ENCODE results near the gene FALEC. TPM values are rescaled to one million over a fixed set of nuclear protein-coding genes. Genes with fewer than 3 reads are reported as not detected.

Gene FALEC
- total RNA-seq, 1 donor from 2014 or later = 0.43 TPM

- H3K4me3 ChIP-seq (ENCODE audit: insufficient read depth, low read depth, low read length) = no peak overlapping the region
- H3K27me3 Mint-ChIP-seq (ENCODE audit: low read depth, unreplicated experiment) = no peaks in the 10 kb centered on the region
- no peak overlapping the region for H2AFZ ChIP-seq (ENCODE audit: low read depth, low read length)
- peaks cover 14% of the 10 kb centered on the region for H3K4me1 Mint-ChIP-seq (ENCODE audit: low read depth, unreplicated experiment)
- no peak for TF ChIP-seq EZH2 (IDR thresholded peaks at IDR 0.05; ENCODE audit: insufficient read depth, low read length)
- TF ChIP-seq, protein P1, sequence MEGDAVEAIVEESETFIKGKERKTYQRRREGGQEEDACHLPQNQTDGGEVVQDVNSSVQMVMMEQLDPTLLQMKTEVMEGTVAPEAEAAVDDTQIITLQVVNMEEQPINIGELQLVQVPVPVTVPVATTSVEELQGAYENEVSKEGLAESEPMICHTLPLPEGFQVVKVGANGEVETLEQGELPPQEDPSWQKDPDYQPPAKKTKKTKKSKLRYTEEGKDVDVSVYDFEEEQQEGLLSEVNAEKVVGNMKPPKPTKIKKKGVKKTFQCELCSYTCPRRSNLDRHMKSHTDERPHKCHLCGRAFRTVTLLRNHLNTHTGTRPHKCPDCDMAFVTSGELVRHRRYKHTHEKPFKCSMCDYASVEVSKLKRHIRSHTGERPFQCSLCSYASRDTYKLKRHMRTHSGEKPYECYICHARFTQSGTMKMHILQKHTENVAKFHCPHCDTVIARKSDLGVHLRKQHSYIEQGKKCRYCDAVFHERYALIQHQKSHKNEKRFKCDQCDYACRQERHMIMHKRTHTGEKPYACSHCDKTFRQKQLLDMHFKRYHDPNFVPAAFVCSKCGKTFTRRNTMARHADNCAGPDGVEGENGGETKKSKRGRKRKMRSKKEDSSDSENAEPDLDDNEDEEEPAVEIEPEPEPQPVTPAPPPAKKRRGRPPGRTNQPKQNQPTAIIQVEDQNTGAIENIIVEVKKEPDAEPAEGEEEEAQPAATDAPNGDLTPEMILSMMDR (IDR thresholded peaks at IDR 0.05; ENCODE audit: insufficient read depth, low read depth, low read length) = no peak
- no peak overlapping the region for H3K9ac ChIP-seq (ENCODE audit: low read length)
- H3K79me2 ChIP-seq (ENCODE audit: insufficient read depth, low read length) = no peaks in the 10 kb centered on the region
- DNase-seq (ENCODE audit: low read depth) (no peak), FAIRE-seq (no peak)
- no peaks in the 10 kb centered on the region for H3K36me3 Mint-ChIP-seq (ENCODE audit: low read depth, unreplicated experiment)
- H3K4me3 Mint-ChIP-seq (ENCODE audit: unreplicated experiment) = no peak overlapping the region
- peaks cover 14% of the 10 kb centered on the region for H3K4me1 ChIP-seq (ENCODE audit: insufficient read depth, low read length)
- no peaks in the 10 kb centered on the region for H3K9me3 ChIP-seq (ENCODE audit: insufficient read depth, low read depth, low read length)
- H3K36me3 ChIP-seq (ENCODE audit: insufficient read depth, low read length) = no peaks in the 10 kb centered on the region
- no peak overlapping the region for H3K27ac Mint-ChIP-seq (ENCODE audit: unreplicated experiment)
- no peaks in the 10 kb centered on the region for H3K9me3 Mint-ChIP-seq (ENCODE audit: unreplicated experiment)
- peak overlapping the region; percentile 67 for H3K4me2 ChIP-seq (ENCODE audit: low read length)
- H4K20me1 ChIP-seq (ENCODE audit: insufficient read depth, low read length) = peaks cover 6% of the 10 kb centered on the region
- H3K27me3 ChIP-seq (ENCODE audit: insufficient read depth, low read length) = no peaks in the 10 kb centered on the region
- H3K27ac ChIP-seq (ENCODE audit: low read depth, low read length) = no peak overlapping the region
Observed at GRCh38 chr1:150551784-150552127, 36.2 kb downstream of the FALEC start.

- Mint-ChIP-seq H3K27ac (ENCODE audit: unreplicated experiment) (peak overlapping the region; percentile 62), H3K4me1 (ENCODE audit: low read depth, unreplicated experiment) (peaks cover 14% of the 10 kb centered on the region), H3K27me3 (ENCODE audit: low read depth, unreplicated experiment) (no peaks in the 10 kb centered on the region), H3K4me3 (ENCODE audit: unreplicated experiment) (no peak overlapping the region), H3K9me3 (ENCODE audit: unreplicated experiment) (no peaks in the 10 kb centered on the region), H3K36me3 (ENCODE audit: low read depth, unreplicated experiment) (no peaks in the 10 kb centered on the region)
- H3K4me3 ChIP-seq (ENCODE audit: insufficient read depth, low read depth, low read length) = no peak overlapping the region
- FAIRE-seq = no peak
- no peaks in the 10 kb centered on the region for H3K27me3 ChIP-seq (ENCODE audit: insufficient read depth, low read length)
- TF ChIP-seq EZH2 (IDR thresholded peaks at IDR 0.05; ENCODE audit: insufficient read depth, low read length) = no peak
- TF ChIP-seq, protein P1 (IDR thresholded peaks at IDR 0.05; ENCODE audit: insufficient read depth, low read depth, low read length) = no peak
- H3K9ac ChIP-seq (ENCODE audit: low read length) = peak overlapping the region; percentile 50
- no peak overlapping the region for H2AFZ ChIP-seq (ENCODE audit: low read depth, low read length)
- peak overlapping the region; percentile 67 for H3K4me2 ChIP-seq (ENCODE audit: low read length)
- no peak overlapping the region for H3K27ac ChIP-seq (ENCODE audit: low read depth, low read length)
- no peaks in the 10 kb centered on the region for H3K79me2 ChIP-seq (ENCODE audit: insufficient read depth, low read length)
- no peaks in the 10 kb centered on the region for H3K36me3 ChIP-seq (ENCODE audit: insufficient read depth, low read length)
- DNase-seq (ENCODE audit: low read depth) = peak; percentile 81
- H4K20me1 ChIP-seq (ENCODE audit: insufficient read depth, low read length) = peaks cover 6% of the 10 kb centered on the region
- H3K4me1 ChIP-seq (ENCODE audit: insufficient read depth, low read length) = peaks cover 14% of the 10 kb centered on the region
- H3K9me3 ChIP-seq (ENCODE audit: insufficient read depth, low read depth, low read length) = no peaks in the 10 kb centered on the region
Observed at GRCh38 chr1:150552128-150552910, 36.8 kb downstream of the FALEC start.

- H3K36me3 ChIP-seq (ENCODE audit: insufficient read depth, low read length) = no peaks in the 10 kb centered on the region
- no peak overlapping the region for H2AFZ ChIP-seq (ENCODE audit: low read depth, low read length)
- peaks cover 7% of the 10 kb centered on the region for H4K20me1 ChIP-seq (ENCODE audit: insufficient read depth, low read length)
- no peak overlapping the region for H3K4me3 ChIP-seq (ENCODE audit: insufficient read depth, low read depth, low read length)
- FAIRE-seq = no peak
- H3K27ac Mint-ChIP-seq (ENCODE audit: unreplicated experiment) = peak overlapping the region; percentile 62
- H3K4me3 Mint-ChIP-seq (ENCODE audit: unreplicated experiment) = no peak overlapping the region
- H3K27ac ChIP-seq (ENCODE audit: low read depth, low read length) = no peak overlapping the region
- H3K9ac ChIP-seq (ENCODE audit: low read length) = peak overlapping the region; percentile 50
- no peaks in the 10 kb centered on the region for H3K79me2 ChIP-seq (ENCODE audit: insufficient read depth, low read length)
- no peaks in the 10 kb centered on the region for H3K9me3 ChIP-seq (ENCODE audit: insufficient read depth, low read depth, low read length)
- peaks cover 14% of the 10 kb centered on the region for H3K4me1 ChIP-seq (ENCODE audit: insufficient read depth, low read length)
- no peaks in the 10 kb centered on the region for H3K27me3 ChIP-seq (ENCODE audit: insufficient read depth, low read length)
- no peaks in the 10 kb centered on the region for H3K27me3 Mint-ChIP-seq (ENCODE audit: low read depth, unreplicated experiment)
- TF ChIP-seq, protein P1 (IDR thresholded peaks at IDR 0.05; ENCODE audit: insufficient read depth, low read depth, low read length) = no peak
- no peak for TF ChIP-seq EZH2 (IDR thresholded peaks at IDR 0.05; ENCODE audit: insufficient read depth, low read length)
- no peaks in the 10 kb centered on the region for H3K9me3 Mint-ChIP-seq (ENCODE audit: unreplicated experiment)
- peaks cover 14% of the 10 kb centered on the region for H3K4me1 Mint-ChIP-seq (ENCODE audit: low read depth, unreplicated experiment)
- no peak for DNase-seq (ENCODE audit: low read depth)
- peak overlapping the region; percentile 67 for H3K4me2 ChIP-seq (ENCODE audit: low read length)
- H3K36me3 Mint-ChIP-seq (ENCODE audit: low read depth, unreplicated experiment) = no peaks in the 10 kb centered on the region
Observed at GRCh38 chr1:150552911-150553289, 37.3 kb downstream of the FALEC start.
